H1 (cell line): Measurements from ENCODE around the gene ERH. TPM values are rescaled to one million over a fixed set of nuclear protein-coding genes. Genes with fewer than 3 reads are reported as not detected.

Experiments
- CTCF ChIA-PET: fragments of 300-600 bp; sonication (Branson Sonifier 250); formaldehyde crosslinking; loops from one replicate; lab custom pipeline; 2021; ENCODE audit not compliant: partially characterized antibody; lab: Charles Lee
- POLR2A ChIA-PET: fragments of 300-600 bp; sonication (Branson Sonifier 250); formaldehyde crosslinking; loops from one replicate; lab custom pipeline; 2021; ENCODE audit warnings: inconsistent platforms; ENCODE audit not compliant: partially characterized antibody; lab: Charles Lee
- DNase-seq, 2 experiments: peaks; one replicate each; pipeline versions ENCODE4 v3.0.0 to v3.0.0-alpha.2; 2010 to 2022; ENCODE audit warnings: low spot score in 2 of 2, low read depth in 1 of 2, mixed read lengths in 1 of 2
- FAIRE-seq: peaks from 2 replicates; lab custom pipeline; 2011; peaks lifted over from hg19 to GRCh38; lab: Jason Lieb, UNC
- H2AFZ ChIP-seq: 2 replicates; pipeline ENCODE4 v1.8.1; 2012; ENCODE audit warnings: low read length, inconsistent platforms
- H2AK5ac ChIP-seq: 2 replicates; pipeline ENCODE4 v1.6.1; 2013; ENCODE audit warnings: low read depth, low read length
- H2BK120ac ChIP-seq: replicated peaks from 2 replicates; pipeline ENCODE3; 2013; ENCODE audit warnings: low read depth, low read length, inconsistent platforms
- H2BK12ac ChIP-seq: 2 replicates; pipeline ENCODE4 v1.6.1; 2013; ENCODE audit warnings: low read depth, low read length
- H2BK15ac ChIP-seq: 2 replicates; pipeline ENCODE4 v1.6.1; 2013; ENCODE audit warnings: low read length
- H2BK20ac ChIP-seq: 2 replicates; pipeline ENCODE4 v1.6.1; 2013; ENCODE audit warnings: low read length
- H2BK5ac ChIP-seq: 2 replicates; pipeline ENCODE4 v1.6.1; 2013; ENCODE audit warnings: low read depth, low read length
- H3K14ac ChIP-seq: 2 replicates; pipeline ENCODE4 v1.6.1; 2013; ENCODE audit warnings: inconsistent platforms; ENCODE audit not compliant: insufficient read length
- H3K18ac ChIP-seq: 2 replicates; pipeline ENCODE4 v1.6.1; 2013; ENCODE audit warnings: low read length; ENCODE audit errors: extremely low read depth
- H3K23ac ChIP-seq: 2 replicates; pipeline ENCODE4 v1.6.1; 2013; ENCODE audit warnings: inconsistent platforms; ENCODE audit not compliant: insufficient read length
- H3K23me2 ChIP-seq: 2 replicates; pipeline ENCODE4 v1.6.1; 2013; ENCODE audit warnings: low read depth, low read length
- H3K27ac ChIP-seq: 2 replicates; pipeline ENCODE4 v1.6.1; 2011; ENCODE audit warnings: low read depth, low read length, inconsistent platforms
- H3K27me3 ChIP-seq, 4 experiments: replicated peaks in 1 of 4; 1 replicate in 1 of 4; 2 replicates in 3 of 4; pipeline versions ENCODE4 v1.6.1 to v1.8.1; 2011 to 2013; ENCODE audit warnings: low read length in 3 of 4, mild to moderate bottlenecking in 3 of 4, inconsistent platforms in 2 of 4, mixed read lengths in 2 of 4, moderate library complexity in 1 of 4; ENCODE audit not compliant: control insufficient read depth in 3 of 4, insufficient read depth in 3 of 4; ENCODE audit errors: extremely low read depth in 1 of 4
- H3K36me3 ChIP-seq, 4 experiments: 2 replicates each; pipeline versions ENCODE4 v1.6.1 to v1.8.1; 2011 to 2013; ENCODE audit warnings: mild to moderate bottlenecking in 4 of 4, low read length in 3 of 4, moderate library complexity in 2 of 4, control low read depth in 1 of 4, inconsistent platforms in 1 of 4; ENCODE audit not compliant: insufficient read depth in 4 of 4, control insufficient read depth in 2 of 4
- H3K4ac ChIP-seq: replicated peaks from 2 replicates; pipeline ENCODE3; 2013; ENCODE audit warnings: low read length, low read depth, mixed read lengths, inconsistent platforms; ENCODE audit not compliant: insufficient read length
- H3K4me1 ChIP-seq, 4 experiments: replicated peaks in 1 of 4; 1 replicate in 1 of 4; 2 replicates in 3 of 4; pipeline versions ENCODE4 v1.6.1 to v1.8.1; 2011 to 2013; ENCODE audit warnings: low read length in 3 of 4, inconsistent platforms in 2 of 4, mixed read lengths in 1 of 4; ENCODE audit not compliant: insufficient read depth in 4 of 4, control insufficient read depth in 3 of 4
- H3K4me2 ChIP-seq, 2 experiments: 2 replicates each; pipeline versions ENCODE4 v1.6.1 to v1.8.1; 2011 to 2013; ENCODE audit warnings: low read depth in 2 of 2, low read length in 2 of 2, control low read depth in 1 of 2, inconsistent platforms in 1 of 2, mild to moderate bottlenecking in 1 of 2; ENCODE audit not compliant: insufficient read depth in 1 of 2
- H3K4me3 ChIP-seq, 4 experiments: fragments of 200-600, 300-600 bp in 1 of 4; sonication (generic), shearing (Covaris generic), sonication (Bioruptor Twin) in 1 of 4; 2 replicates each; pipeline versions ENCODE4 v1.5.1 to v1.8.1; 2011 to 2016; ENCODE audit warnings: low read length in 4 of 4, low read depth in 3 of 4, control low read depth in 2 of 4, inconsistent platforms in 2 of 4, mild to moderate bottlenecking in 2 of 4, mixed read lengths in 1 of 4, moderate library complexity in 1 of 4; ENCODE audit not compliant: insufficient read depth in 2 of 4; ENCODE audit errors: extremely low read depth in 1 of 4
- H3K56ac ChIP-seq: replicated peaks from 2 replicates; pipeline ENCODE3; 2013; ENCODE audit warnings: low read depth, mild to moderate bottlenecking, mixed read lengths, low read length, inconsistent platforms; ENCODE audit not compliant: insufficient read length
- H3K79me1 ChIP-seq: 2 replicates; pipeline ENCODE4 v1.6.1; 2013; ENCODE audit warnings: low read depth, low read length, control low read depth
- H3K79me2 ChIP-seq, 2 experiments: 2 replicates each; pipeline versions ENCODE4 v1.6.1 to v1.8.1; 2012 to 2013; ENCODE audit warnings: low read length in 2 of 2, mild to moderate bottlenecking in 2 of 2, inconsistent platforms in 1 of 2; ENCODE audit not compliant: insufficient read depth in 2 of 2, control insufficient read depth in 1 of 2
- H3K9ac ChIP-seq, 4 experiments: replicated peaks in 1 of 4; 1 replicate in 1 of 4; 2 replicates in 3 of 4; pipeline versions ENCODE4 v1.6.1 to v1.8.1; 2011 to 2013; ENCODE audit warnings: low read depth in 3 of 4, low read length in 3 of 4, control low read depth in 2 of 4, mild to moderate bottlenecking in 2 of 4, moderate library complexity in 2 of 4, inconsistent platforms in 1 of 4; ENCODE audit errors: extremely low read depth in 1 of 4
- H3K9me3 ChIP-seq, 2 experiments: 2 replicates each; pipeline versions ENCODE4 v1.6.1 to v1.8.1; 2012 to 2013; ENCODE audit warnings: mild to moderate bottlenecking in 2 of 2, moderate library complexity in 2 of 2, control low read depth in 1 of 2, inconsistent platforms in 1 of 2, low read depth in 1 of 2, low read length in 1 of 2, mixed read lengths in 1 of 2; ENCODE audit not compliant: insufficient read depth in 2 of 2
- H4K20me1 ChIP-seq, 2 experiments: replicated peaks in 1 of 2; 2 replicates each; pipeline versions ENCODE3 to v1.8.1; 2011 to 2013; ENCODE audit warnings: inconsistent platforms in 2 of 2, low read length in 2 of 2, mild to moderate bottlenecking in 1 of 2; ENCODE audit not compliant: insufficient read depth in 2 of 2, control insufficient read depth in 1 of 2
- H4K5ac ChIP-seq: 2 replicates; pipeline ENCODE4 v1.6.1; 2013; ENCODE audit warnings: low read length, low read depth, mixed read lengths, inconsistent platforms; ENCODE audit not compliant: insufficient read length
- H4K8ac ChIP-seq: 2 replicates; pipeline ENCODE4 v1.8.0; 2013; ENCODE audit warnings: mild to moderate bottlenecking, moderate library complexity, low read length, inconsistent platforms; ENCODE audit not compliant: insufficient read depth; ENCODE audit errors: extremely low read depth
- H4K91ac ChIP-seq: replicated peaks from 2 replicates; pipeline ENCODE3; 2013; ENCODE audit warnings: low read length, mixed read lengths, inconsistent platforms; ENCODE audit not compliant: insufficient read length
- SAP30 ChIP-seq: fragments of 300-600 bp; sonication (generic); IDR thresholded peaks from 2 replicates; pipeline ENCODE4 v1.7.1; 2012; ENCODE audit warnings: low read length, moderate library complexity, mild to moderate bottlenecking, inconsistent platforms; ENCODE audit not compliant: insufficient read depth, insufficient replicate concordance
- TCF12 ChIP-seq: IDR thresholded peaks from 2 replicates; pipeline ENCODE4 v1.6.1; 2011; ENCODE audit warnings: low read depth, mild to moderate bottlenecking, low read length
- WGBS, 2 experiments: shearing (Covaris generic) in 1 of 2; methylation state at CpG; one replicate each; pipeline versions ENCODE4 v1.1.6 to v1.1.7; 2013 to 2015; ENCODE audit warnings: low lambda C conversion rate in 2 of 2, mixed read lengths in 2 of 2, inconsistent platforms in 1 of 2, low coverage in 1 of 2, missing lambda C conversion rate in 1 of 2; ENCODE audit not compliant: insufficient replicate concordance in 2 of 2, insufficient coverage in 1 of 2, insufficient read length in 1 of 2; ENCODE audit errors: extremely low coverage in 1 of 2, missing lambda C conversion rate in 1 of 2; 5-methylcytosine and 5-hydroxymethylcytosine counted together
- polyA plus RNA-seq, 7 experiments: library from polyadenylated mRNA; depleted of rRNA in 3 of 7; stranded (reverse) in 5 of 7; unstranded in 2 of 7; fragments of >200 nt in 5 of 7; fragments of 200-250 nt in 2 of 7; gene quantifications; 1 replicate in 5 of 7; 2 replicates in 1 of 7; 4 replicates in 1 of 7; pipeline versions ENCODE4 v1.2.1 to v1.2.3, GENCODE V29; 2011 to 2013; ENCODE audit warnings: missing spikeins in 2 of 7, mixed read lengths in 2 of 7
- total RNA-seq: library from RNA; stranded (reverse); fragmentation: NEBNext Ultra II Directional; extraction: Animal tissue kit (Norgen Biotek cat#: 25700); gene quantifications from 2 replicates; pipeline ENCODE4 v1.2.1, GENCODE V29; 2021

The ERH gene
- total and polyA plus RNA-seq, 2 of the 8 experiments (the other 6 are each of a cell fraction or from before 2014, with no cell fraction given), result 329 to 454 TPM

DNA sequence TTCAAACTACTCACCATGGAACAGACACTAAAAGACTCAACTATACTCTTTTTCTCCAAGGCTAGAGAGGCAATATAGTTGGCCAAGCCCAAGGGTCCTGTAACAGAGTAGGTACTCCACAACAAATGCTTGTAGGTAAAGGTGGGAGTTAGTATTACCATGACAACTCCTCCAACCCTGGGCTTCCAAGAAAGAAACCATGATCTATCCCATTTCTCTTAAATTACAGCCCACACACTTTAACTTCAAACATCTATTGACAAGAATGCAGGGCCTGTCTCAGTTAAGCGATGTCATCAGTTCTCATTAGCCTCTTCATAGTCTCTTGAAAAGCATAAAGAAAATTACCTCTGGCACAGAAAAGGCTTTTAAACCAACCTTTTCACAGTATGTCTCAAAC is 25.0 kb downstream of the ERH start:
- Histone ChIP-seq H3K9me3 (no peaks in the 10 kb centered on the region), H2BK12ac (no peak overlapping the region), H3K4me3 (no peak overlapping the region), H3K79me2 (no peaks in the 10 kb centered on the region), H3K36me3 (peaks cover 0 to 22% (median 13%) of the 10 kb centered on the region in 4 experiments; a peak in 6 of 8 replicates), H4K20me1 (peaks cover 1 to 3% of the 10 kb centered on the region in 2 experiments), H3K9ac (no peak overlapping the region), H2BK5ac (no peak overlapping the region), H2BK15ac (no peak overlapping the region), H4K91ac (no peak overlapping the region), H2AK5ac (no peak overlapping the region), H3K4me2 (no peak overlapping the region), H3K56ac (no peak overlapping the region), H3K4me1 (no peaks in the 10 kb centered on the region), H3K14ac (no peak overlapping the region), H4K5ac (no peak overlapping the region), H3K79me1 (no peaks in the 10 kb centered on the region), H3K27ac (no peak overlapping the region), H3K18ac (no peak overlapping the region), H3K27me3 (no peaks in the 10 kb centered on the region), H3K23ac (no peak overlapping the region), H2BK120ac (no peak overlapping the region), H4K8ac (no peak overlapping the region), H2BK20ac (no peak overlapping the region), H3K23me2 (no peaks in the 10 kb centered on the region), H3K4ac (no peak overlapping the region), H2AFZ (no peak overlapping the region)
- FAIRE-seq (no peak), DNase-seq (no peak)
- CTCF ChIA-PET, result no interaction called here
- WGBS, 2 experiments, result 42% methylated on average over 1 of the region's 1 CpG; no CpG with 5 or more reads in 1 of the 2 experiments
- POLR2A ChIA-PET, result interaction anchor here (0.7 to 2.4 kb wide), 5 partner anchors 8 to 25 kb away, joined by 4 to 9 read pairs (median 4); partner anchors contain the start of genes ERH and SLC39A9
- TF ChIP-seq SAP30, result no peak
- TF ChIP-seq TCF12, result no peak
